Stimulated activated naive CD4-positive, alpha-beta T cell treated with Interleukin-2 at 50 U/mL for 16 hours (primary cell): ENCODE results near the gene SRP9.
"Not testable (repeated sequence)": the region's sequence is repeated elsewhere in the genome, so short reads cannot be mapped to it uniquely, and the experiment has no call there.

ENCODE experiments used
- DNase-seq: peaks from one replicate; lab custom pipeline; 2025; lab: John Stamatoyannopoulos, UW

SRP9 gene

GRCh38 chr1:225755671-225756319 lies 21.8 kb upstream of the SRP9 start:
- DNase-seq = no peak

- no peak for DNase-seq
Observed at GRCh38 chr1:225757927-225758656, 19.5 kb upstream of the SRP9 start.

- DNase-seq = not testable (repeated sequence)
Observed at GRCh38 chr1:225759972-225760371, 17.7 kb upstream of the SRP9 start.

GRCh38 chr1:225760531-225760930 lies 17.1 kb upstream of the SRP9 start:
- DNase-seq = no peak

GRCh38 chr1:225761395-225761794 lies 16.2 kb upstream of the SRP9 start:
- DNase-seq = not testable (repeated sequence)

GRCh38 chr1:225762002-225762441 lies 15.6 kb upstream of the SRP9 start:
- no peak for DNase-seq

- no peak for DNase-seq
Observed at GRCh38 chr1:225762444-225762843, 15.2 kb upstream of the SRP9 start.

- DNase-seq = no peak
Observed at GRCh38 chr1:225763716-225764548, 13.7 kb upstream of the SRP9 start.

GRCh38 chr1:225765982-225766674 lies 11.5 kb upstream of the SRP9 start:
- no peak for DNase-seq

GRCh38 chr1:225766967-225767633 lies 10.5 kb upstream of the SRP9 start:
- no peak for DNase-seq

- no peak for DNase-seq
Observed at GRCh38 chr1:225767634-225768540, 9.7 kb upstream of the SRP9 start.

GRCh38 chr1:225768662-225769426 lies 8.8 kb upstream of the SRP9 start:
- DNase-seq = no peak

GRCh38 chr1:225769687-225770086 lies 7.9 kb upstream of the SRP9 start:
- DNase-seq = no peak

GRCh38 chr1:225770561-225771248 lies 6.9 kb upstream of the SRP9 start:
- DNase-seq = no peak

GRCh38 chr1:225771661-225772322 lies 5.8 kb upstream of the SRP9 start:
- no peak for DNase-seq

- no peak for DNase-seq
Observed at GRCh38 chr1:225772323-225772768, 5.3 kb upstream of the SRP9 start.

GRCh38 chr1:225772848-225773247 lies 4.8 kb upstream of the SRP9 start:
- DNase-seq = no peak
